Measurements from ENCODE around the gene SKI. TPM values are rescaled to one million over a fixed set of nuclear protein-coding genes. Genes with fewer than 3 reads are reported as not detected.

The SKI gene
- total and polyA plus RNA-seq, 9 of the 15 experiments (the other 6 are each of a cell fraction or from before 2014, with no cell fraction given) = 0.10 to 60.5 (median 4.6) TPM

- TF ChIP-seq RAD51 (IDR thresholded peaks at IDR 0.05; ENCODE audit: borderline replicate concordance, low read depth) = no peak
- no peak for TF ChIP-seq RBM17 (IDR thresholded peaks at IDR 0.05; ENCODE audit: borderline replicate concordance, low read depth, low read length)
- peak; percentile 91 for TF ChIP-seq ATF7 (IDR thresholded peaks at IDR 0.05)
- TF ChIP-seq ELK3 (CRISPR knock-in tag; IDR thresholded peaks at IDR 0.05) = no peak
- peak; percentile 35; the same call in 1 of the 2 replicates for TF ChIP-seq CBFB (CRISPR knock-in tag; IDR thresholded peaks at IDR 0.05)
- no peak for TF ChIP-seq ELF2 (CRISPR knock-in tag; IDR thresholded peaks at IDR 0.05)
- TF ChIP-seq ZNF143 (CRISPR knock-in tag; IDR thresholded peaks at IDR 0.05) = no peak
- TF ChIP-seq ETS1 (conservative IDR thresholded peaks at IDR 0.05; ENCODE audit: control insufficient read depth, low read depth, low read length) = peak; percentile 94
- no peak for TF ChIP-seq PPARD (CRISPR knock-in tag; IDR thresholded peaks at IDR 0.05)
- TF ChIP-seq THRA (IDR thresholded peaks at IDR 0.05) = no peak
- TF ChIP-seq MAFF (IDR thresholded peaks at IDR 0.05; ENCODE audit: low read length) = no peak
- no peak for TF ChIP-seq MIER1 (IDR thresholded peaks at IDR 0.05; ENCODE audit: low read depth)
- TF ChIP-seq RREB1 (CRISPR knock-in tag; IDR thresholded peaks at IDR 0.05) = no peak
- TF ChIP-seq ZZZ3 (IDR thresholded peaks at IDR 0.05) = no peak
- no peak for TF ChIP-seq JUNB (CRISPR knock-in tag; conservative IDR thresholded peaks at IDR 0.05)
- no peak for TF ChIP-seq HNRNPK (IDR thresholded peaks at IDR 0.05; ENCODE audit: low read depth, low read length, poor library complexity, severe bottlenecking)
- no peak for TF ChIP-seq TEAD2 (tag; IDR thresholded peaks at IDR 0.05)
- TF ChIP-seq CBX3 (IDR thresholded peaks at IDR 0.05; ENCODE audit: borderline replicate concordance in 1 of 2, low read length in 2 of 2) = peak in 1 of 2 experiments; percentile 45; a peak in 1 of 3 replicates
Observed at GRCh38 chr1:2189459-2190425, 38.4 kb upstream of the SKI start (continued).

Measured in K562 (cell line).